ENCODE measurements around the gene TMPRSS13.

TMPRSS13 gene

DNA sequence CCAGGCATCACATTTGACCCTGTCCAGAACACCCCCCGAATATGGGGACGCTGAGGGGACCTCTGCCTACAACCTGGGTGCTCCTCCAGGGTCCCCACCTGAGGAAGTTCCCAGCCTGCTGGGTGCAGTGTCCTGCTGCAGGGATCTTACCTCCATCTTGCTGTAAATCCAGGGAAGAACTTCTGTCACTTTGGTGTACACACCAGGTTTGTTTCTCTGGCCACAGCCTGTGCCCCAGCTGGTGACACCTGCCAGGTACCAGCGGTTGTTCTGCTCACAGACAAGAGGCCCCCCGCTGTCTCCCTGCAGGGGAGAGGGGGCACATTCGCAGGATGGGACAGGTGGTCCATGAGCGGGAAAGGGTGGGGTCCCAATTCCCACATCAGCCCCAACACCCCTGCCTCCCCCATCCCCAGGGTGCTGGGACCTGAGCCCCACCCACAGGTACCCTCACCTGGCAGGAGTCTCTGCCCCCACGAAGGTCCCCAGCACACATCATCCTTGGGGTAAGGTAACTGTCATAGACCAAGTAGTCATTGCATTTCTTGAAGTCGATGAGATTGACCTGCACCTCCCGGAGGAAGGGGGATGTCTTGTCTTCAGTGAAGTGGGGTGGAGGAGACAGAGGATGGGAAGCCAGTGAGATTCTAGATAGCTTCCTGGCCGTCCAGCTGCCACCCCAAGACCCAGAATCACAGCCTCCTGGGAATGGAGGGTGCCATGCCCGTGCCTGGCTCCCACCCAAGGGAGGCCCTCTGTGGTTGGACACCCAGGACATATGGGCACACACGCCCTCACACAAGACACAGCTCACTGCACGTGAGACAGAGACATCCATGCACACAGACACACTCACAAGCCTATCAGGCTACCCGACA is 25.5 kb downstream of the TMPRSS13 start:
- Histone ChIP-seq H3K27ac (no peak overlapping the region), H3K4me3 (no peak overlapping the region)

GRCh38 chr11:117902001-117902845 is 27.0 kb downstream of the TMPRSS13 start:
- H3K4me3 ChIP-seq = no peak overlapping the region
- H3K27ac ChIP-seq = no peak overlapping the region

DNA sequence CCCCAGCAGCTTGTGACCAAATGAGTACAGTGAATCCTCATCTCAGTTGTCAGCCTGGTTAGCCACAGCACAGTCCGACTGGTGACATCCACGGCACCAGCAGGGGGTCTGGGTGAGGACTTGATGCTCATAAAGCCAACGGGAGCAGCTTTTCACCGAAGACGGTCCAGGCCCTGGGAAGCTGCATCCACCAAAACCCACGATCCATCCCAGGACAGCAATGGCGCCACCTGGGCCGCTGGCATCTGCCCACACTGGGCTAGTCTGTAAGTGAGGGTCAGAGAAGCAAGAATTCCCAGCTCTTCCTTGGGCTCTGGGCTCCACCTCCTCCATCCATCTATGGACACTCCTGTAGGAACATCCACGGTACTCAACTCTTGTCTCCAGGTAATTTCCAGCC is 27.6 kb downstream of the TMPRSS13 start:
- Histone ChIP-seq H3K4me3 (no peak overlapping the region), H3K27ac (no peak overlapping the region)

DNA sequence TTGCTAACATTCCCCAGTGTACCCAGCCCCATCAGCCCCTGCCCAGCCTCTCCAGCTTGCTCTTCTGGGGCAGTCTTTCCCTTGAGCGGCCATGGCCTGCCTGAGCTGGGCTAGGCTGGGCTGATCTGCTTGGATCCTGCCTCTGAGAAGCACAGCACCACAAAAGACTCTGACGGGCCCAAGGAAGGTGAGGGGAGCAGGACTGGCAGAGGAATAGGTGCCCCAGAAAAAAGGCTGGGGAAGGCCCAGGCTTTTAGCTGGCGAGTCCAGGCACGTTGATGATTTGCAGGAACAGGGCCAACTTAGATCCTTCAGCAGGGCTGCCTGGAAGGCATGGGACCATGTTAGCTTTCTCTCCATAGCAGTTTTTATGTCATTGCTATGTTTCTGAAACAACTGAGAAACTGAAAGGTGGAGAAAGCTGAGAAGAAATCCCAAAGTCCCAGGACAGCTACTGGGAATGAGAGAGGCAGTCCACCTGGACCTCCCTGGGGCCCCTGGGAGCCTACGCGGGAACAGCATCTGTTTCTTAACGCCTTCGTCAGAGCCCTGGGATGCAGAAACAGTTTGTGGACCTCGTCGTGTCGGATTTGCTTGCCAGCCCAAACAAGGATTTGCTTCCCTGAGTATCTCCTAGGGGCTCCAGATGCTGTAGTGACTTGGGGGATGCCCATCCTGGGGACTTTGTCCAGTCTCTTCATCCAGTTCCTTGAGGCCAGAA is 28.3 kb downstream of the TMPRSS13 start:
- Histone ChIP-seq H3K27ac (peak overlapping the region in 1 of 21 experiments; percentile 12), H3K4me3 (no peak overlapping the region)

- peak overlapping the region in 1 of 21 experiments; percentile 12 for H3K27ac ChIP-seq
Observed at GRCh38 chr11:117900121-117900648, 29.0 kb downstream of the TMPRSS13 start.

GRCh38 chr11:117898059-117898458 is 31.1 kb downstream of the TMPRSS13 start:
- Histone ChIP-seq H3K27ac (no peak overlapping the region), H3K4me3 (no peak overlapping the region)

More at GRCh38 chr11:117900121-117900648, 29.0 kb downstream of the TMPRSS13 start:
- no peak overlapping the region for H3K4me3 ChIP-seq

DNA sequence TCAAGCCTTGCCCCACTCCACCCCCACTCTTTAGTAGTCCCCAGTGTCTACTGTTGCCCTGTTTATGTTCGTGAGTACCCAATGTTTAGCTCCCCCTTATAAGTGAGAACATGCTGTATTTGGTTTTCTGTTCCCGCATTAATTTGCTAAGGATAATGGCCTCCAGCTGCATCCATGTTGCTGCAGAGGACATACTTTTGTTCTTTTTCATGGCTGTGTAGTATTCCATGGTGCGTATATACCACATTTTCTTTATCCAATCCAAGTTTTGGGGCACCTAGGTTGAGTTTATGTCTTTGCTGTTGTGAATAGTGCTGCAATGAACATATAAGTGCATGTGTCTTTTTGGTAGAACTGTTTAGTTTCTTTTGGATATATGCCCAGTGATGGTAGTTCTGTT is 36.6 kb downstream of the TMPRSS13 start:
- no peak overlapping the region for H3K27ac ChIP-seq
- no peak overlapping the region for H3K4me3 ChIP-seq

- no peak overlapping the region for H3K27ac ChIP-seq
- no peak overlapping the region for H3K4me3 ChIP-seq
Observed at GRCh38 chr11:117891362-117891761, 37.8 kb downstream of the TMPRSS13 start.

DNA sequence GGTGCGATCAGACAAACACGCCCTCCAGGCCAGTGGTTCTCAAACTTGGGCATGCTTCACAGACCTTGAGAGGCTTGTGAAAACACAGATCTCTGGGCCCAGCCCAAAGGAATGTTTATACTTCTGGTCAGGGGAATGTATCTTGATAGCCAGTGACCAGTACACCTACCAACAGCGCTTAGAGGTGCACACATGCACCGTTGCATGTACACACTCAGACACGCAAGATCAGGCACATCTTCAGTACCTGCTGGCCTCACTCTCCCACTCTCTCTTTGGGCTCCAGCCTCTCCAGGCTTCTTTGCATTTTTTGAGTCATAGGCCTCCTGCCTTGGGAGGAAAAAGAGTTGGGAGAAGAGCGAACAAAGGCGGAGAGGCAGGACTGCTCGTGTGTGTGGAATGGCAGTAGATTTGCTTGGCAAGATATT is 41.0 kb downstream of the TMPRSS13 start:
- H3K4me3 ChIP-seq = no peak overlapping the region
- H3K27ac ChIP-seq = no peak overlapping the region

GRCh38 chr11:117887431-117888138 is 41.6 kb downstream of the TMPRSS13 start:
- no peak overlapping the region for H3K27ac ChIP-seq
- no peak overlapping the region for H3K4me3 ChIP-seq

GRCh38 chr11:117885777-117886176 is 43.4 kb downstream of the TMPRSS13 start:
- H3K27ac ChIP-seq = peak overlapping the region in 6 of 21 experiments; percentile 3 to 61 (median 22)
- no peak overlapping the region for H3K4me3 ChIP-seq

DNA sequence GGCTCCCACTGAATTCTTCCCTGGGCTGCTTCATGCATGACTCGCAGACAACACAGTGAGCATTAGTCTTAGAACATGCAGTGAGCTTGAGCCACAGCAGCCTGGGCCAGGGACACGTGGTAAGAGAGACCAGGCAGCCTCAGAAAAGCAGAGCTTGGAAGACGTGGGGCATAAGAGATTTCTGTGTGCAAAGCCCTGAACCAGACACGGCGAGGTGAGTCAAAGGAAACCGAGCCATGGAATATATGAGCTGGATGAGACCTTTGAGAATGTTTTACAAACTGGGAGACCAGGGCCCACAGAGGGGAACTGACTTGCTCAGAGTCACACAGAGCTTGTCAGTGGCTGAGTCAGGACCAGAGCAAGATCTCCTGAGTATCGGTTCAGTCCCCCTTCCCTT is 44.2 kb downstream of the TMPRSS13 start:
- H3K27ac ChIP-seq = peak overlapping the region in 4 of 21 experiments; percentile 8 to 61 (median 17)
- H3K4me3 ChIP-seq = no peak overlapping the region

GRCh38 chr11:117883063-117883462 is 46.1 kb downstream of the TMPRSS13 start:
- no peak overlapping the region for H3K4me3 ChIP-seq
- H3K27ac ChIP-seq = no peak overlapping the region

- Histone ChIP-seq H3K27ac (no peak overlapping the region), H3K4me3 (no peak overlapping the region)
Observed at GRCh38 chr11:117882311-117882905, 46.8 kb downstream of the TMPRSS13 start.

DNA sequence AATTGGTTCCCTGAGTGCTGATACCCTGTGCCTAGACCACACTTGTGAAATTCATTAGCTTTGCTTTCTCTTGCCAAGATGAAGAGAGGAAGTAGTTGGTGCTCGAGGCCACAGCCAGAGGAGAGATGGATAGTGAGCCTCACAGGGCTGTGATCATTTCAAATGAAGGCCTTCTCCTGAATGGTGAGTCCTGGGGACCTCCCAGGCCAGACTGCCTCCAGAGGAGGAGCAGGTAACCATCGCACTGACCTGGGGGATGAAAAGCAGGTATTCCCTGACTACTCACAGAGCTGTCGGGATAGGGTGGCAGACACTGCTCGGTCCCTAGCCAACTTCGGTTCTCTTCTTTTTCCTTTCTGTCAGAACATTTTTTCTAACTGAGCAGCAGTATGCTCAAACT is 48.0 kb downstream of the TMPRSS13 start:
- Histone ChIP-seq H3K27ac (no peak overlapping the region), H3K4me3 (no peak overlapping the region)

DNA sequence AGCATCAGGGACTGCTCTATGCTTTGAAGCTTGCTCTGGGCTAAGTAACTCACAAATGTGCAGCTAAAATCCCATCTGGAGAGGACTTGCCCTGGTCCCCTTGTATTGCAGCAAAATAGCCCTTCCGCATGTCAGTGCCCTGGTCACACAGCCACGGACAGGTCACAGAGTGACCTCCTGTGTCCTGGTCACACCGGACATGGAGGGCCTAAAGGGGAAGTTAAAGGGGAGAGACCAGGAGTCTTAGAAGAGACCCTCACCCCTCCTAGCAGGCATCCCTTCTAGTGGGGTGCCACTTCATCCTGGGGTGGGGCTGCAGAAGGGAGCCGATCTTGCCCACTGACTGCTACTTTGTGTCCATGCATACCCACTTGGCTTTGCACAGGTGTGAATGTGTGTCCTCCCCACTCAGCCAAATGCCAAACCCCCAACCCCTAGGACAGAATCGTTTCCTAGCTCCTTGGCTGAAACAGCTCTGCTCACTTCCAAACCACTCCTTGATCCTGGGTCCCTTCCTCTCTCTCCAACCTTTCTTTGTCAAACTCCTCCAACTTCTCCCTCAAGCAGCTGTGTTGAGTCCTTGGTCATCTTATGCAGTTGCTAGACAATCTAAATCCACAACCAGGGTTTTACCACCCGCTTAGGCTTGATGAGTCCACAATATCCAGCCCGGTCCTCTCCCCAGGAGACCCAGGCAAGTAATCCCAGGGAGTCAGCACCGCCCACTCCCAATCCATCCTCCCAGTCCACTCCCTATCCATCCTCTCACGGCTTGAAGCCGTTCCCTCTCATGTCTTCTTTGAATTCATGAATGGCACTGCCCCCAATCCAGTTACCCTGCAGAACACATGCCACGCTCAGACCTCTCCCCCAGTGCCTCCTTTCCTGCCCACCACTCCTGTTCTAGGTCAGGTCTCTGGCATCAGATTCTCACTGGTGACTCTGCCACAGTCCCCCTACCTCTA is 49.4 kb downstream of the TMPRSS13 start:
- no peak overlapping the region for H3K27ac ChIP-seq
- H3K4me3 ChIP-seq = no peak overlapping the region

- no peak overlapping the region for H3K27ac ChIP-seq
- no peak overlapping the region for H3K4me3 ChIP-seq
Observed at GRCh38 chr11:117878939-117879475, 50.2 kb downstream of the TMPRSS13 start.
